GM03348 (cell line): ENCODE data around the gene MRPS18C.
"Not testable (repeated sequence)": the region's sequence is repeated elsewhere in the genome, so short reads cannot be mapped to it uniquely, and the experiment has no call there.

Experiments
- DNase-seq: peaks from one replicate; pipeline ENCODE4 v3.0.0; 2012; ENCODE audit warnings: low spot score

The MRPS18C gene

DNA sequence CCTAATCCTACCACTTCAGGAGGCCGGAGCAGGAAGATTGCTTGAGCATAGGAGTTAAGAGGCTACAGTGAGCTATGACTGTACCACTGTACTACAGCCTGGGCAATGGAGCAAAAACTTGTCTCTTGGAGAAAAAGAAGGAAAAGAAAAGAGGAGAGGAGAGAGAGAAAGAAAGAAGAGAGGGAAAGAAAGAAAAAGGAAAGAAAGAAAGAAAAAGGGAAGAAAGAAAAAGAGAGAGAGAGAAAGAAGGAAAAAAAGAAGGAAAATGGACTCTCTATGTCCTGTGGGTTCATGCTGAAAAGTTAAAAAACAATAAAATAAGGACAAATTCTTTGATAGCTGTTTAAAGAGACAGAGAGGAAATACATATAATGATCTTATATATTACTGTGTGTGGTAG is 42.3 kb downstream of the MRPS18C start:
- no peak for DNase-seq

DNA sequence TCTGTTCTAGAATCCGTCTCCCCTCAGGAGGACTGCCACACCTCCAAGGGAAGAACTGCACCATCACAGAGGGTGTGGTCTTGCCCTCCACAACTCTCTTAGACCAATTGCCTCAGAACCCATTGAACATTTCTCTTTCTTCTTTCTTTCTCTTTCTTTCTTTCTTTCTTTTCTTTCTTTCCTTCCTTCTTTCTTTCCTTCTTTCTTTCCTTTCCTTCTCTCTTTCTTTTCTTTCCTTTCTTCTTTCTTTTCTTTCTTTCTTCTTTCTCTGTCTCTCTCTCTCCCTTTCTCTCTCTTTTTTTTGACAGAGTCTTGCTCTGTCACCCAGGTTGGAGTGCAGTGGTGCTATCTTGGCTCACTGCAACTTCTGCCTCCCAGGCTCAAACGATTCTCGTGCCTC is 45.8 kb downstream of the MRPS18C start:
- DNase-seq = not testable (repeated sequence)

DNA sequence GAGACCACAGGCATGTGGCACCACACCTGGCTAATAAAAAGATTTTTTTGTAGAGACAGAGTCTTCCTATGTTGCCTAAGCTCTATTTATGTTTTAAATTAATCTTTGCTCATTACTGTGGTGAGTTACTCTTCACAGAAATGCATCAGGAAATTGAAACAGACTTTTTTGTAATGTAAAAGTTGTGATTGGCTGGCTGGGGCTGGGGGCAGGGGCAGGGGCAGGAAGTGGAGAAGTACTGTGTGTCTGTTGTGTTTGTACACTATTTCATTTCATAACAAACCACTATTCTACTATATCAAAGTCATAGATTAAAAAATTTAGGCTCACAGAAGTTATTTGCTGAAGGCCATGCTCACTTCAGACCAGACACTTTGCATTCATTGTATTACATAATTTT is 48.1 kb downstream of the MRPS18C start:
- DNase-seq = no peak

DNA sequence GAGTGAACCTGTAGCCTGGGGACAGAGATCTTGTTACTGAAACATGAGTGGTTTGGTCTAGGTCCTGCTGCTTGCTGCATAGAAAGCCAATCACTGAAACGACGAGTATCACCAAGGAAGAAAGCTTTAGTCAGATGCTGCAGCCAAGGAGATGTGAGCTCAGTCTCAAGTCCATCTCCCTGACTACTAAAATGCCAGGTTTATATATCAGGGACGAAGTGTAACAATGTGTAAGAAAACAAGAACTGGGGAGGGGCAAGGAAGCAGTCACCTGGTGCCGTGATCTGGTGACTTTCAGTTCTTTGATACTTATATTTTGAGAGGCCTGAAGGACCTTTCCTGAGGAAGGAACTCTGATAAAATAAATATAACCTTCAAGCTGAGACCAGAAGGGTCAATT is 48.6 kb downstream of the MRPS18C start:
- DNase-seq = no peak

DNA sequence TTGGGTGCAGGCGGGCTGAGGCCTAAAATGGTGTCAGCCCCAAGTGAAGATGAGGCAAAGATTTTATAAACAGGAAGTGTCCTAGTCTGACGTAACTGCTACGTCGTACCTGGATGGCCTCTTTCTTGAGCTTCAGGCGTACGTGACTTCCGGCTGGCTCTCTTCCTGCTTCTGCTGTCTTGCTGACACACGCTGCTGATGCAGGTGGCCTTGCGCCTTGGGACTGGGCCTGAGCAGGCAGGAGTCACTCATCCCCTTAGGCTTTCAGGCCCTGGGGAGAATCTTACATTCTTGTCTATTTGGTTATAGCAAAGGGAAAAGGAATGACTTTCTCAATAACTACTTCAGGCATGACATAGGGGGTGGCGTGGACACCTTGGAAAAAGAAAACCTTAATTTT is 49.1 kb downstream of the MRPS18C start:
- no peak for DNase-seq

DNA sequence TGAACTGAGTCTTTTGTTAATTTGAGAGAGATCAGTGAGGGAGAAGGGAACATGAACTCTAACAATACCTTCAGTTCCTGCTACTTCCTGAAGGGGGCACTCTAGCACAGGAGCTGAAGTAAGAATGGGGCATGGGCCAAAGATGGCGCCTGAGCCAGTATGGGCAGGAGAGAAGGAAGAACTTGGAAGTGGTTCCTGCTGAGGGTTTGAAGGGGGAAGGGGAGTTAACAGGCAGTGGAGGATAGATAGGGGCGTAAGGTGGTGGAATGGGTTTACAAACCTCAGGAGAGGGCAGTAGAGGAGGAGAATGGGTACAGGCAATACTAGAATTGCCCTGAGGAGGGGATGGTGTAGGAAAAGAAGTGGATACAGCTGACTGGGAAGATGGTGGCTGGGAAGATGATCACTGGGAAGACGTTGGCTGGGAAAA is 53.3 kb downstream of the MRPS18C start:
- DNase-seq = peak; percentile 52

DNA sequence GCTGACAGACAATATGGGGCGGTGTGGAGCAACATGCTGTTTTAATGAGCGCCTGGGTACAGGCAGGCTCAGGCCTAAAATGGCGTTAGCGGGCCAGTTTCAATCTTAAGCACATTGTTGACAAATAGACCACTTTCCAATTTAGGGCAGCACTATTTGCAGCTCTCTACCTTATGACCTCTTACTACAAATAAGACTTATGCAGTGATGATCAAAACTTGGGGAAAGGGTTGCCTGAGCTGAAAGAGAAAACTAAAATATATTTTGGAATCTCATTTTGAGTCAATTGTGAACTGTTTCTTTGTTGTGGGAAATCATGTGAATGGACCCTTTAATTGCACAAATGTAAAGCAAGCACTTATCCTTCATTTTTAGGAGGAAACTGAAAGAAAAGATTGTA is 54.6 kb downstream of the MRPS18C start:
- no peak for DNase-seq
